Activated CD8-positive, alpha-beta memory T cell treated with anti-CD3 and anti-CD28 coated beads, Interleukin-2, amount 10 ng/mL, durations not matched to agents 7 days and 5 days (primary cell): ENCODE results near the gene AP4E1. TPM values are rescaled to one million over a fixed set of nuclear protein-coding genes. Genes with fewer than 3 reads are reported as not detected.

Experiments used
- ATAC-seq: fragments of 150-1000 bp; cut with Tn5 transposase; one replicate; pipeline ENCODE4 v1.10.0; 2021; ENCODE audit warnings: moderate library complexity
- CTCF ChIA-PET: fragments of 350-600 bp; sonication (Branson Sonifier 250); formaldehyde crosslinking; loops from one replicate; lab custom pipeline; 2021; ENCODE audit warnings: antibody characterized with exemption; lab: Charles Lee
- DNase-seq: peaks from one replicate; pipeline ENCODE4 v3.0.0-alpha.2; 2020
- H3K27ac Mint-ChIP-seq: one replicate; pipeline ENCODE4 v1.8.0; 2021; ENCODE audit warnings: mild to moderate bottlenecking, mixed read lengths
- H3K27me3 Mint-ChIP-seq: one replicate; pipeline ENCODE4 v1.8.0; 2021; ENCODE audit warnings: mixed read lengths
- H3K36me3 Mint-ChIP-seq: one replicate; pipeline ENCODE4 v1.8.0; 2021; ENCODE audit warnings: mild to moderate bottlenecking, mixed read lengths
- H3K4me1 Mint-ChIP-seq: one replicate; pipeline ENCODE4 v1.8.0; 2021; ENCODE audit warnings: mixed read lengths
- H3K4me3 Mint-ChIP-seq: one replicate; pipeline ENCODE4 v1.8.0; 2021; ENCODE audit warnings: mild to moderate bottlenecking, moderate library complexity, mixed read lengths
- H3K9me3 Mint-ChIP-seq: one replicate; pipeline ENCODE4 v1.8.0; 2022; ENCODE audit warnings: low read depth, mixed read lengths
- total RNA-seq, 2 experiments: library from RNA; stranded (reverse); gene quantifications; one replicate each; pipeline ENCODE4 v1.2.3, GENCODE V29; 2021

The AP4E1 gene
- total RNA-seq, 2 experiments from 2014 or later = 14.7 to 18.4 TPM

- H3K36me3 Mint-ChIP-seq = peaks cover 74% of the 10 kb centered on the region
- H3K4me3 Mint-ChIP-seq = no peak overlapping the region
- no peaks in the 10 kb centered on the region for H3K27me3 Mint-ChIP-seq
- DNase-seq = no peak
- CTCF ChIA-PET = no interaction called here
- peaks cover 19% of the 10 kb centered on the region for H3K9me3 Mint-ChIP-seq
- H3K27ac Mint-ChIP-seq = no peak overlapping the region
- H3K4me1 Mint-ChIP-seq = peaks cover 16% of the 10 kb centered on the region
- ATAC-seq = no peak
Measured at GRCh38 chr15:50971542-50971941, 63.1 kb downstream of the AP4E1 start.

- CTCF ChIA-PET = interaction anchor here (0.7 kb wide), 1 partner anchor 1605 kb away, joined by 3 read pairs; no protein-coding TSS in a partner anchor
- DNase-seq (no peak), ATAC-seq (no peak)
- Mint-ChIP-seq H3K4me3 (no peak overlapping the region), H3K4me1 (peaks cover 18% of the 10 kb centered on the region), H3K9me3 (peaks cover 17% of the 10 kb centered on the region), H3K27ac (no peak overlapping the region), H3K36me3 (peaks cover 71% of the 10 kb centered on the region), H3K27me3 (no peaks in the 10 kb centered on the region)
Measured at GRCh38 chr15:50973605-50974004, 65.1 kb downstream of the AP4E1 start.

- Mint-ChIP-seq H3K27me3 (no peaks in the 10 kb centered on the region), H3K4me1 (peaks cover 5% of the 10 kb centered on the region), H3K4me3 (no peak overlapping the region), H3K36me3 (peaks cover 66% of the 10 kb centered on the region), H3K9me3 (peaks cover 9% of the 10 kb centered on the region), H3K27ac (no peak overlapping the region)
- DNase-seq = no peak
- CTCF ChIA-PET = no interaction called here
- no peak for ATAC-seq
Measured at GRCh38 chr15:50977162-50977561, 68.7 kb downstream of the AP4E1 start.

- CTCF ChIA-PET = interaction anchor here (1.0 kb wide), 1 partner anchor 9 kb away, joined by 3 read pairs; no protein-coding TSS in a partner anchor
- H3K27ac Mint-ChIP-seq = no peak overlapping the region
- peaks cover 5% of the 10 kb centered on the region for H3K4me1 Mint-ChIP-seq
- H3K27me3 Mint-ChIP-seq = no peaks in the 10 kb centered on the region
- ATAC-seq = no peak
- peaks cover 7% of the 10 kb centered on the region for H3K9me3 Mint-ChIP-seq
- DNase-seq = no peak
- no peak overlapping the region for H3K4me3 Mint-ChIP-seq
- H3K36me3 Mint-ChIP-seq = peaks cover 62% of the 10 kb centered on the region
Measured at GRCh38 chr15:50978580-50978979, 70.1 kb downstream of the AP4E1 start.

- Mint-ChIP-seq H3K4me3 (no peak overlapping the region), H3K9me3 (peaks cover 6% of the 10 kb centered on the region), H3K36me3 (peaks cover 65% of the 10 kb centered on the region), H3K27me3 (no peaks in the 10 kb centered on the region), H3K27ac (no peak overlapping the region), H3K4me1 (peaks cover 5% of the 10 kb centered on the region)
- CTCF ChIA-PET = interaction anchor here (1.0 kb wide), 1 partner anchor 8 kb away, joined by 3 read pairs; no protein-coding TSS in a partner anchor
- no peak for DNase-seq
- ATAC-seq = no peak
Measured at GRCh38 chr15:50979041-50979440, 70.6 kb downstream of the AP4E1 start.

- Mint-ChIP-seq H3K36me3 (peaks cover 25% of the 10 kb centered on the region), H3K4me1 (no peaks in the 10 kb centered on the region), H3K27ac (no peak overlapping the region), H3K27me3 (no peaks in the 10 kb centered on the region), H3K9me3 (no peaks in the 10 kb centered on the region), H3K4me3 (no peak overlapping the region)
- ATAC-seq = no peak
- no peak for DNase-seq
- CTCF ChIA-PET = interaction anchor here (1.3 kb wide), 1 partner anchor 77 kb away, joined by 3 read pairs; no protein-coding TSS in a partner anchor
Measured at GRCh38 chr15:50993598-50993997, 85.1 kb downstream of the AP4E1 start.

- Mint-ChIP-seq H3K27me3 (no peaks in the 10 kb centered on the region), H3K27ac (no peak overlapping the region), H3K9me3 (no peaks in the 10 kb centered on the region), H3K4me1 (no peaks in the 10 kb centered on the region), H3K4me3 (no peak overlapping the region), H3K36me3 (peaks cover 32% of the 10 kb centered on the region)
- DNase-seq (no peak), ATAC-seq (no peak)
- CTCF ChIA-PET = no interaction called here
Measured at GRCh38 chr15:50996641-50997040, 88.2 kb downstream of the AP4E1 start.

- H3K4me3 Mint-ChIP-seq = no peak overlapping the region
- H3K9me3 Mint-ChIP-seq = no peaks in the 10 kb centered on the region
- DNase-seq (no peak), ATAC-seq (no peak)
- H3K4me1 Mint-ChIP-seq = no peaks in the 10 kb centered on the region
- H3K27me3 Mint-ChIP-seq = no peaks in the 10 kb centered on the region
- CTCF ChIA-PET = no interaction called here
- peaks cover 38% of the 10 kb centered on the region for H3K36me3 Mint-ChIP-seq
- H3K27ac Mint-ChIP-seq = no peak overlapping the region
Measured at GRCh38 chr15:50997371-50998051, 89.0 kb downstream of the AP4E1 start.

GRCh38 chr15:51004103-51004551 is 95.6 kb downstream of the AP4E1 start:
- CTCF ChIA-PET = no interaction called here
- peaks cover 3% of the 10 kb centered on the region for H3K4me1 Mint-ChIP-seq

GRCh38 chr15:51006336-51006985 is 98.0 kb downstream of the AP4E1 start:
- no peak for DNase-seq
- H3K9me3 Mint-ChIP-seq = peaks cover 2% of the 10 kb centered on the region
- H3K4me1 Mint-ChIP-seq = peaks cover 3% of the 10 kb centered on the region
- no peak overlapping the region for H3K4me3 Mint-ChIP-seq
- ATAC-seq = no peak
- CTCF ChIA-PET = no interaction called here
- H3K36me3 Mint-ChIP-seq = peaks cover 48% of the 10 kb centered on the region
- no peak overlapping the region for H3K27ac Mint-ChIP-seq
- H3K27me3 Mint-ChIP-seq = no peaks in the 10 kb centered on the region

More at GRCh38 chr15:51004103-51004551, 95.6 kb downstream of the AP4E1 start:
- DNase-seq (no peak), ATAC-seq (no peak)
- Mint-ChIP-seq H3K27me3 (no peaks in the 10 kb centered on the region), H3K36me3 (peaks cover 41% of the 10 kb centered on the region), H3K4me3 (no peak overlapping the region), H3K27ac (no peak overlapping the region), H3K9me3 (no peaks in the 10 kb centered on the region)

GRCh38 chr15:51007131-51007666 is 98.7 kb downstream of the AP4E1 start:
- peaks cover 2% of the 10 kb centered on the region for H3K9me3 Mint-ChIP-seq
- H3K27me3 Mint-ChIP-seq = no peaks in the 10 kb centered on the region
- ATAC-seq (no peak), DNase-seq (no peak)
- H3K4me3 Mint-ChIP-seq = no peak overlapping the region
- CTCF ChIA-PET = interaction anchor here (1.1 kb wide), 1 partner anchor 47 kb away, joined by 3 read pairs; no protein-coding TSS in a partner anchor
- peaks cover 3% of the 10 kb centered on the region for H3K4me1 Mint-ChIP-seq
- peaks cover 46% of the 10 kb centered on the region for H3K36me3 Mint-ChIP-seq
- H3K27ac Mint-ChIP-seq = no peak overlapping the region

- Mint-ChIP-seq H3K4me3 (no peak overlapping the region), H3K36me3 (peaks cover 35% of the 10 kb centered on the region), H3K27ac (no peak overlapping the region), H3K27me3 (no peaks in the 10 kb centered on the region), H3K4me1 (peaks cover under 1% of the 10 kb centered on the region), H3K9me3 (peaks cover 2% of the 10 kb centered on the region)
- DNase-seq (no peak), ATAC-seq (no peak)
- CTCF ChIA-PET = no interaction called here
Measured at GRCh38 chr15:51011212-51011611, 102.7 kb downstream of the AP4E1 start.

- Mint-ChIP-seq H3K27ac (no peak overlapping the region), H3K36me3 (peaks cover 2% of the 10 kb centered on the region), H3K4me1 (no peaks in the 10 kb centered on the region), H3K9me3 (no peaks in the 10 kb centered on the region), H3K4me3 (no peak overlapping the region), H3K27me3 (no peaks in the 10 kb centered on the region)
- CTCF ChIA-PET = no interaction called here
- no peak for ATAC-seq
- no peak for DNase-seq
Measured at GRCh38 chr15:51016615-51017014, 108.1 kb downstream of the AP4E1 start.
